Measurements from ENCODE around the gene RABGAP1.

RABGAP1 gene

DNA sequence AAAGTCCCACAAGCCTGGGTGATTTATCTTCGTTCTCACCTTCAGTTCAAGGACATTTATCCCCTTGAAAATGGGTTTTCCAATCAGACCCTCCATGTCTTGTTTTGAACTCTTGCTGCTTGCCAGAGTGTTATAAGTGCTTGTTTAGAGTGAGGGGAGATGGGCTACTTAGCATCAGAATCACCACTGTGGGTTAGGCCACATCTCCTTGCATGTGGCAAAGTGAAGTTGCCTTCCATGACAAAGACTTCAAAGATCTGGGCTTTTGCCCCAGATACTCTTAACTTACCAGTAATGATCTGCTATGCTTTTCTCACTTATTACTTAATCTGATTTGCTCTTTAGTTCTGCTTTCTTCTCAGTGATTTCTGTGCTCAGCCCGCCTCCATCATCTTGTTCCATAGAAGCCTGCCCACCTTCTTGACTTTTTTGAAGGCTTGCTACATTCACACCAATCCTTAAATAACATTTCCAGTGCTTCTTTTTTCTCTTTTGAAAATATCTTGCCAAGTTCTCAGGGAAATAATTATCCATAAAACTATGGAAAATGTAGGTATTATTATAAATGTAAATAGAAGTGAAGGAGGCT, 131.7 kb downstream of the RABGAP1 start:
- TF ChIP-seq, protein P1, sequence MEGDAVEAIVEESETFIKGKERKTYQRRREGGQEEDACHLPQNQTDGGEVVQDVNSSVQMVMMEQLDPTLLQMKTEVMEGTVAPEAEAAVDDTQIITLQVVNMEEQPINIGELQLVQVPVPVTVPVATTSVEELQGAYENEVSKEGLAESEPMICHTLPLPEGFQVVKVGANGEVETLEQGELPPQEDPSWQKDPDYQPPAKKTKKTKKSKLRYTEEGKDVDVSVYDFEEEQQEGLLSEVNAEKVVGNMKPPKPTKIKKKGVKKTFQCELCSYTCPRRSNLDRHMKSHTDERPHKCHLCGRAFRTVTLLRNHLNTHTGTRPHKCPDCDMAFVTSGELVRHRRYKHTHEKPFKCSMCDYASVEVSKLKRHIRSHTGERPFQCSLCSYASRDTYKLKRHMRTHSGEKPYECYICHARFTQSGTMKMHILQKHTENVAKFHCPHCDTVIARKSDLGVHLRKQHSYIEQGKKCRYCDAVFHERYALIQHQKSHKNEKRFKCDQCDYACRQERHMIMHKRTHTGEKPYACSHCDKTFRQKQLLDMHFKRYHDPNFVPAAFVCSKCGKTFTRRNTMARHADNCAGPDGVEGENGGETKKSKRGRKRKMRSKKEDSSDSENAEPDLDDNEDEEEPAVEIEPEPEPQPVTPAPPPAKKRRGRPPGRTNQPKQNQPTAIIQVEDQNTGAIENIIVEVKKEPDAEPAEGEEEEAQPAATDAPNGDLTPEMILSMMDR (IDR thresholded peaks at IDR 0.05; ENCODE audit: insufficient read depth, low read depth, low read length, missing control alignments): no peak
- DNase-seq (ENCODE audit: low read depth): no peak
- H3K4me3 ChIP-seq (ENCODE audit: low read length): no peak overlapping the region

DNA sequence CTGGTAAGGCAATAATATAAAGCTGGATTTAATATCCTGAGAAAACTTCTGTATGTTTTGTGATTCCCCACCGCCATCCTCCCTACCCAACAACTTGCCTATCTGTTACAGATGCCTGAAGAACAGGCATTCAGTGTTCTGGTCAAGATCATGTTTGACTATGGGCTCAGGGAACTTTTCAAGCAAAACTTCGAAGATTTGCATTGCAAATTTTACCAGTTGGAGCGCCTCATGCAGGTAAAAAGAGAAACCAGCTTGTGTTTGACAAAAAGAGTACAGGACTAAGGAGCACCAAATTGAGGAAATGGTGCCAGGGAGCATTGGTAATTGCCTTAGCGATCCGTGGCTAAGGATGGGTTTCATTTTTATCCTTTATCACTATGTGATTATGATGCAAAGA, 132.6 kb downstream of the RABGAP1 start:
- TF ChIP-seq, protein P1 (IDR thresholded peaks at IDR 0.05; ENCODE audit: insufficient read depth, low read depth, low read length, missing control alignments): no peak
- H3K4me3 ChIP-seq (ENCODE audit: low read length): no peak overlapping the region
- no peak for DNase-seq (ENCODE audit: low read depth)

DNA sequence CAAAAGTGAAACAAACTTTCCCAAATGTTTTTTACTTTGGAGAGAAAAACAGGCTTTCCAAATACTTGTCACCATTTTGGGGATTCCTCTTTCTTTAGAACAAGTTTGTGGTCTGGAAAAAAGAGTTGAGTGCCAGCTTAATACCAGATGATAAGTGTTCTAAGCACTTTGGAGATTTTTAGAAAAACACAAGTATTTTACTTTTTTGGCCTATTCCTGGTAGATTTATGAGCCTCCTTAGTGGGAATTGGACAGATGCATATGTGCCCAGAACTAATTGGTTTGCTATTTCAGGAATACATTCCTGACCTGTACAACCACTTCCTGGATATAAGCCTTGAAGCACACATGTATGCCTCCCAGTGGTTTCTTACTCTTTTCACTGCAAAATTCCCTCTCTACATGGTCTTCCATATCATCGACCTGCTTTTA, 133.2 kb downstream of the RABGAP1 start:
- DNase-seq (ENCODE audit: low read depth): no peak
- no peak overlapping the region for H3K4me3 ChIP-seq (ENCODE audit: low read length)
- TF ChIP-seq, protein P1 (IDR thresholded peaks at IDR 0.05; ENCODE audit: insufficient read depth, low read depth, low read length, missing control alignments): no peak

DNA sequence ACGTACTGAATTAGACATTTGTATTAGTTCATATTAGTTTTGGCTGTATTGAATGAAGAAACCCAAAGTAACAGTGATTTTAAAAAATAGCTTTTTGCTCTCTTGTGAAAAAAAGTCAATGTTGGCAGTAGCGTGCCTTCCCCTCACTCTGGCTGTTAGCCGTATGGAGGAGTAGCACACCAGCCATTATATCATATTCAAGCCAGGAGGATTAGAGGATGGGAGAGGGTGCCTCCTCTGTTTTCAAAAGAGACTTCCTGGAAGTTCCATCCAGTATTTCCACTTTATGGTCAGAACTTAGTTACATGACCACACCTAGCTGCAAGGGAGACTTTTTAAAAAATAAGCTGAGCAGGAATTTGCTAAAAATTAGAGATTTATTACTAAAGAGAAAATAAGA, 133.8 kb downstream of the RABGAP1 start:
- TF ChIP-seq, protein P1 (IDR thresholded peaks at IDR 0.05; ENCODE audit: insufficient read depth, low read depth, low read length, missing control alignments): no peak
- DNase-seq (ENCODE audit: low read depth): no peak

DNA sequence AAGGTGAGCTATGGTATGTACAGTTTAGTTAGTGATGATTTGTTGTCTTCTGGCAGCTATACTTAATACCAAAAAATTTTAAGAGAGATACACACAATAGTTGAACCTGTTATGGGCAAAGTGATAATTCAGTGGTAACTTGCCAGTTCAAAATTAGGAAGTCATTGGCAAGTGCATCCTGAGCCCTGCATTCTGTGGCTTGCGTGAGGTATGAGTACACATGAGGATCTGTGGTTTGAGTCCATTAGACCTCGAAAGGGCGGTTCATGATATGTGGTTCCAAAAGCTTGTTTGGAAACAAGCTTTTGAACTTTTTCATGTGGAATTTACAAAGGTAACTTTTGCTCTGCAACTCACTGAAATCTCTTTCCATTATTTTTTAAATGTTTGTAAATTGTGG, 139.6 kb downstream of the RABGAP1 start:
- TF ChIP-seq, protein P1 (IDR thresholded peaks at IDR 0.05; ENCODE audit: insufficient read depth, low read depth, low read length, missing control alignments): no peak
- no peak for DNase-seq (ENCODE audit: low read depth)

More for the DNA sequence above, 133.8 kb downstream of the RABGAP1 start:
- H3K4me3 ChIP-seq (ENCODE audit: low read length): no peak overlapping the region

DNA sequence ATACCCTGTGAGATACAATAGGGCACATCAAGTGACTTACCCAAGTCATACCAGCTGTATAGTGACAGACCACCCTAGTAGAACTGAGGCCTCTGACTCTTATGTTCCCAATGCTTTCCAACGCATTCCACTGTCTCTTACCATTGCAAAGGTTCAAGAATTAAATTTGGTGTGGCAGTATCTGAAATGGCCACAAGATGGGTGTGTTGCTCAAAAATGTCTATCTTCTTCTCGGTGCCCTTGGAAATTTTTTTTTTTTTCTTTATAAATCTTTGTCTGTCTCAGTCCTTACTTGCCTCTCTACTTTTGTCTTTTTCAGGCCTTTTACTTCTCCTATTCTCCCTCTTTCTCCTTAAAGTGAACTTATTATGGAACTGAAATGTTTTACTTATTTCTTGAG, 141.0 kb downstream of the RABGAP1 start:
- TF ChIP-seq, protein P1 (IDR thresholded peaks at IDR 0.05; ENCODE audit: insufficient read depth, low read depth, low read length, missing control alignments): peak; percentile 52
- peak; percentile 41 for DNase-seq (ENCODE audit: low read depth)
- no peak overlapping the region for H3K4me3 ChIP-seq (ENCODE audit: low read length)

More for the DNA sequence above, 139.6 kb downstream of the RABGAP1 start:
- H3K4me3 ChIP-seq (ENCODE audit: low read length): no peak overlapping the region

DNA sequence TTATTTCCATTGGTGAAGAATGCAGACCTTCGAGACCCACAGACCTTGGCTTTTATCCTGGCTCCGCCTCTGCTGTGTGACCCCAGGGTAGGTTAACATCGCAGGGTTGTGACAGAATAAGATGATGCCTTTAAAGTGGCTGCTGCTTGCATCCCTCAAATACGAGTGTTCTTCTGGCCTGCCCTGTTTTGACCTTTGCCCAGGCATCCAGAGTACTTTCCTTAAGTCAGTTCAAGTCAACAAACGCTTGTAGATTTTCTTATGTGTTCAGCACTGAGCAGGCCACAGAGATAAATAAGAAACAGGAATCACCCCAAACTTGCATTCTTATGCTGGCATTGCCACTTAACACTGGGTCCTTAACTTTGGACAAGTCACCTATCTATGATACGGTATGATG, 142.9 kb downstream of the RABGAP1 start:
- no peak for DNase-seq (ENCODE audit: low read depth)
- H3K4me3 ChIP-seq (ENCODE audit: low read length): no peak overlapping the region
- TF ChIP-seq, protein P1 (IDR thresholded peaks at IDR 0.05; ENCODE audit: insufficient read depth, low read depth, low read length, missing control alignments): no peak

Measured in epithelial cell of esophagus (primary cell).